H1 (cell line): Measurements from ENCODE around the gene CUX1.

Source experiments
- CTCF ChIP-seq, 3 experiments: IDR thresholded peaks; 1 replicate in 2 of 3; 2 replicates in 1 of 3; pipeline versions ENCODE4 v1.5.1 to v1.6.1; 2011; ENCODE audit warnings: low read length in 3 of 3, mild to moderate bottlenecking in 3 of 3, inconsistent platforms in 2 of 3, low read depth in 1 of 3, moderate library complexity in 1 of 3; ENCODE audit not compliant: insufficient read depth in 1 of 3; ENCODE audit errors: control extremely low read depth in 1 of 3
- EZH2 ChIP-seq: fragments of 200-600 bp; sonication (generic); IDR thresholded peaks from 2 replicates; pipeline ENCODE4 v1.7.1; 2012; ENCODE audit warnings: low read depth, mild to moderate bottlenecking, moderate library complexity, low read length, inconsistent platforms; ENCODE audit not compliant: severe bottlenecking
- KDM1A ChIP-seq: fragments of 200-600, 300-600 bp; sonication (generic); IDR thresholded peaks from 2 replicates; pipeline ENCODE4 v1.7.1; 2016; ENCODE audit warnings: mild to moderate bottlenecking, low read length, borderline replicate concordance
- KDM5A ChIP-seq: fragments of 200-600 bp; IDR thresholded peaks from 2 replicates; pipeline ENCODE4 v1.7.1; 2012; ENCODE audit warnings: mild to moderate bottlenecking, low read length, inconsistent platforms, mixed read lengths
- MAX ChIP-seq: IDR thresholded peaks from 2 replicates; pipeline ENCODE4 v1.6.1; 2012; ENCODE audit warnings: inconsistent platforms
- RAD21 ChIP-seq, 2 experiments: IDR thresholded peaks in 1 of 2; conservative IDR thresholded peaks in 1 of 2; 2 replicates each; pipeline ENCODE4 v1.6.1; 2011; ENCODE audit warnings: low read depth in 2 of 2, low read length in 2 of 2, improper control_type of control experiment in 1 of 2, inconsistent platforms in 1 of 2, mild to moderate bottlenecking in 1 of 2, moderate library complexity in 1 of 2
- SP2 ChIP-seq: IDR thresholded peaks from 2 replicates; pipeline ENCODE4 v1.6.1; 2012; ENCODE audit warnings: mild to moderate bottlenecking, low read length, inconsistent platforms
- TBP ChIP-seq: IDR thresholded peaks from 2 replicates; pipeline ENCODE4 v1.6.1; 2011; ENCODE audit warnings: low read depth, low read length, improper control_type of control experiment
- USF2 ChIP-seq: IDR thresholded peaks from 2 replicates; pipeline ENCODE4 v1.6.1; 2011; ENCODE audit warnings: low read length, improper control_type of control experiment

- TF ChIP-seq EZH2 (no peak), RAD21 (IDR thresholded peaks at IDR 0.05 in 1 of 2, conservative IDR thresholded peaks at IDR 0.05 in 1 of 2; ENCODE audit: low read depth in 2 of 2, low read length in 2 of 2) (0 out of 4 replicates have a peak, but pooled peaks have one; percentile 4 to 28), CTCF (IDR thresholded peaks at IDR 0.05; ENCODE audit: control extremely low read depth in 1 of 3, insufficient read depth in 1 of 3, low read depth in 1 of 3, low read length in 3 of 3) (no peak), KDM5A (no peak), KDM1A (no peak), TBP (peak; percentile 57), USF2 (no peak), MAX (no peak), SP2 (no peak)
Measured at GRCh38 chr7:101815826-101816594, 1.4 kb upstream of the CUX1 start.
